ENCODE measurements around the gene CAND1. TPM values are rescaled to one million over a fixed set of nuclear protein-coding genes. Genes with fewer than 3 reads are reported as not detected.

CAND1 gene
- total and polyA plus RNA-seq, 10 donors = 14.1 to 111 (median 82.0) TPM

- no peak for TF ChIP-seq POLR2A (IDR thresholded peaks at IDR 0.05)
- TF ChIP-seq CTCF (IDR thresholded peaks at IDR 0.05 in 8 of 11, conservative IDR thresholded peaks at IDR 0.05 in 3 of 11) = no peak
- no peak for TF ChIP-seq POLR2AphosphoS5 (IDR thresholded peaks at IDR 0.05)
- Histone ChIP-seq H3K4me3 (no peak overlapping the region), H3K27me3 (replicated peaks in 1 of 7) (no peaks in the 10 kb centered on the region), H3K27ac (no peak overlapping the region), H3K36me3 (no peaks in the 10 kb centered on the region), H3K4me1 (no peaks in the 10 kb centered on the region), H3K9me3 (no peaks in the 10 kb centered on the region)
- DNase-seq = no peak
- WGBS, 5 donors = 85 to 93% (median 89%) methylated on average over 4 of the region's 4 CpGs
- intact Hi-C loops (cut with DNase I; ENCODE audit: low total_unique reads) = no loop called here
Observed at GRCh38 chr12:67245571-67245970, 23.6 kb upstream of the CAND1 start.

DNA sequence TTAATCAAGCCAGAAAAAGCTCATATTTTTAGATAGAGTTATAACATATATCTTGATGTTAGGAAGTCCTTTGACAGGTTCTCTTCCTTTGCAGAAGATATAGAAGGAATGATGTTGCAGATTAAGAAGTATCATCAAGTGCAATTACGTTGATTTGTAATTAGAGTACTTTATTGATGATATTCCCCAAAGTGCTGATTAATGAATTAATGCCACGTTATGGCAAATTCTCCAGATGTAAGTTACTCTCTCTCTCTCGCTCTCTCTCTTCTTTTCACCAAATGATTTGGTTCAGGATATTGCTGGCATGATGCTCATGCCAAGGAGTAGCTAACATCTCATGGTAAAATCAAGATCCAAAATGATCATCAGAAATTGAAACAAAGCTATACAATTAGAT is 18.1 kb upstream of the CAND1 start:
- Histone ChIP-seq H3K4me1 (no peaks in the 10 kb centered on the region), H3K9me3 (no peaks in the 10 kb centered on the region), H3K27ac (no peak overlapping the region), H3K4me3 (no peak overlapping the region), H3K36me3 (no peaks in the 10 kb centered on the region), H3K27me3 (replicated peaks in 1 of 7) (no peaks in the 10 kb centered on the region)
- DNase-seq = no peak
- no peak for TF ChIP-seq POLR2A (IDR thresholded peaks at IDR 0.05)
- TF ChIP-seq CTCF (IDR thresholded peaks at IDR 0.05 in 8 of 11, conservative IDR thresholded peaks at IDR 0.05 in 3 of 11) = no peak
- TF ChIP-seq POLR2AphosphoS5 (IDR thresholded peaks at IDR 0.05) = no peak
- intact Hi-C loops (cut with DNase I; ENCODE audit: low total_unique reads) = no loop called here
- 69 to 83% (median 77%) methylated on average over 3 of the region's 3 CpGs for WGBS, 5 donors

- no peak for TF ChIP-seq POLR2AphosphoS5 (IDR thresholded peaks at IDR 0.05)
- Histone ChIP-seq H3K27me3 (replicated peaks in 1 of 7) (no peaks in the 10 kb centered on the region), H3K4me1 (no peaks in the 10 kb centered on the region), H3K9me3 (no peaks in the 10 kb centered on the region), H3K36me3 (no peaks in the 10 kb centered on the region), H3K27ac (no peak overlapping the region), H3K4me3 (no peak overlapping the region)
- intact Hi-C loops (cut with DNase I; ENCODE audit: low total_unique reads) = no loop called here
- 86 to 91% (median 87%) methylated on average over 12 of the region's 12 CpGs for WGBS, 5 donors
- no peak for DNase-seq
Observed at GRCh38 chr12:67254372-67255026, 14.7 kb upstream of the CAND1 start.

- Histone ChIP-seq H3K4me3 (no peak overlapping the region), H3K27ac (no peak overlapping the region), H3K36me3 (no peaks in the 10 kb centered on the region), H3K9me3 (no peaks in the 10 kb centered on the region), H3K4me1 (no peaks in the 10 kb centered on the region), H3K27me3 (replicated peaks in 1 of 7) (no peaks in the 10 kb centered on the region)
- intact Hi-C loops (cut with DNase I; ENCODE audit: low total_unique reads) = no loop called here
- TF ChIP-seq POLR2AphosphoS5 (IDR thresholded peaks at IDR 0.05) (no peak), POLR2A (IDR thresholded peaks at IDR 0.05) (no peak), CTCF (IDR thresholded peaks at IDR 0.05 in 8 of 11, conservative IDR thresholded peaks at IDR 0.05 in 3 of 11) (no peak)
- 72 to 91% (median 82%) methylated on average over 5 of the region's 5 CpGs for WGBS, 5 donors
- no peak for DNase-seq
Observed at GRCh38 chr12:67256649-67257048, 12.5 kb upstream of the CAND1 start.

Measured in spleen (tissue), 11 donors.